H9 (cell line): ENCODE measurements around the gene PQBP1. TPM values are rescaled to one million over a fixed set of nuclear protein-coding genes. Genes with fewer than 3 reads are reported as not detected.
"Not testable (repeated sequence)": the region's sequence is repeated elsewhere in the genome, so short reads cannot be mapped to it uniquely, and the experiment has no call there.

Experiments used
- DNase-seq: peaks from one replicate; pipeline ENCODE4 v3.0.0-alpha.2; 2017
- H2AFZ ChIP-seq: one replicate; pipeline ENCODE4 v1.6.1; 2013; ENCODE audit warnings: mild to moderate bottlenecking, low read length, control low read depth, moderate library complexity
- H2AK5ac ChIP-seq: 2 replicates; pipeline ENCODE4 v1.6.1; 2013; ENCODE audit warnings: low read length, control low read depth, mixed read lengths; ENCODE audit not compliant: insufficient read length
- H2BK120ac ChIP-seq: one replicate; pipeline ENCODE4 v1.6.1; 2013; ENCODE audit warnings: low read depth, mild to moderate bottlenecking, low read length, control low read depth, inconsistent platforms; ENCODE audit not compliant: poor library complexity, severe bottlenecking
- H2BK12ac ChIP-seq: 2 replicates; pipeline ENCODE4 v1.6.1; 2013; ENCODE audit warnings: low read length, control low read depth, mixed read lengths, low read depth; ENCODE audit not compliant: insufficient read length
- H2BK15ac ChIP-seq: 2 replicates; pipeline ENCODE4 v1.6.1; 2013; ENCODE audit warnings: low read depth, low read length, control low read depth
- H2BK20ac ChIP-seq: one replicate; pipeline ENCODE4 v1.6.1; 2013; ENCODE audit warnings: low read depth, mild to moderate bottlenecking, low read length, control low read depth, inconsistent platforms; ENCODE audit not compliant: poor library complexity, severe bottlenecking
- H2BK5ac ChIP-seq: 2 replicates; pipeline ENCODE4 v1.6.1; 2013; ENCODE audit warnings: low read length, control low read depth, mixed read lengths; ENCODE audit not compliant: insufficient read length
- H3K14ac ChIP-seq: 2 replicates; pipeline ENCODE4 v1.6.1; 2013; ENCODE audit warnings: low read length, control low read depth; ENCODE audit not compliant: insufficient read depth
- H3K18ac ChIP-seq: 2 replicates; pipeline ENCODE4 v1.6.1; 2013; ENCODE audit warnings: low read depth, mild to moderate bottlenecking, mixed read lengths, low read length, control low read depth; ENCODE audit not compliant: insufficient read length
- H3K23ac ChIP-seq: 2 replicates; pipeline ENCODE4 v1.6.1; 2013; ENCODE audit warnings: low read length, control low read depth, mixed read lengths, low read depth; ENCODE audit not compliant: insufficient read length
- H3K23me2 ChIP-seq: 2 replicates; pipeline ENCODE4 v1.6.1; 2013; ENCODE audit warnings: low read depth, mild to moderate bottlenecking, mixed read lengths, low read length, control low read depth; ENCODE audit not compliant: insufficient read length, poor library complexity, severe bottlenecking
- H3K27ac ChIP-seq: 2 replicates; pipeline ENCODE4 v1.5.1; 2013; ENCODE audit warnings: low read length, control low read depth, mixed read lengths, low read depth; ENCODE audit not compliant: insufficient read length
- H3K27me3 ChIP-seq: 2 replicates; pipeline ENCODE4 v1.6.1; 2013; ENCODE audit warnings: low read length, control low read depth, inconsistent platforms; ENCODE audit not compliant: insufficient read depth
- H3K4ac ChIP-seq: 2 replicates; pipeline ENCODE4 v1.6.1; 2013; ENCODE audit warnings: low read depth, mild to moderate bottlenecking, control low read depth, inconsistent platforms, low read length, moderate library complexity
- H3K4me1 ChIP-seq: 2 replicates; pipeline ENCODE4 v1.6.1; 2013; ENCODE audit warnings: low read length, control low read depth, inconsistent platforms; ENCODE audit not compliant: insufficient read depth
- H3K4me2 ChIP-seq: 2 replicates; pipeline ENCODE4 v1.6.1; 2013; ENCODE audit warnings: low read length, control low read depth, mixed read lengths; ENCODE audit not compliant: insufficient read length, insufficient read depth
- H3K56ac ChIP-seq: 2 replicates; pipeline ENCODE4 v1.6.1; 2013; ENCODE audit warnings: low read depth, mild to moderate bottlenecking, mixed read lengths, low read length, control low read depth; ENCODE audit not compliant: insufficient read length
- H3K79me1 ChIP-seq: 2 replicates; pipeline ENCODE4 v1.6.1; 2013; ENCODE audit warnings: low read depth, mild to moderate bottlenecking, moderate library complexity, low read length, control low read depth, inconsistent platforms; ENCODE audit not compliant: insufficient read depth, poor library complexity, severe bottlenecking
- H3K79me2 ChIP-seq: 2 replicates; pipeline ENCODE4 v1.6.1; 2013; ENCODE audit warnings: low read length, control low read depth, inconsistent platforms; ENCODE audit not compliant: insufficient read depth
- H3K9ac ChIP-seq: 2 replicates; pipeline ENCODE4 v1.6.1; 2013; ENCODE audit warnings: low read length, control low read depth, mixed read lengths; ENCODE audit not compliant: insufficient read length; ENCODE audit errors: extremely low read depth
- H3K9me3 ChIP-seq: one replicate; pipeline ENCODE4 v1.6.1; 2013; ENCODE audit warnings: low read depth, low read length, inconsistent platforms; ENCODE audit not compliant: control insufficient read depth
- H3T11ph ChIP-seq: one replicate; pipeline ENCODE4 v1.6.1; 2013; ENCODE audit warnings: mild to moderate bottlenecking, low read length, control low read depth, inconsistent platforms
- H4K20me1 ChIP-seq: one replicate; pipeline ENCODE4 v1.6.1; 2013; ENCODE audit not compliant: control insufficient read depth, insufficient read length, insufficient read depth
- H4K5ac ChIP-seq: 2 replicates; pipeline ENCODE4 v1.6.1; 2013; ENCODE audit warnings: low read depth, mild to moderate bottlenecking, mixed read lengths, low read length, control low read depth; ENCODE audit not compliant: insufficient read length
- H4K8ac ChIP-seq: replicated peaks from 2 replicates; pipeline ENCODE4 v1.6.1; 2013; ENCODE audit warnings: low read length, control low read depth, mixed read lengths, low read depth; ENCODE audit not compliant: insufficient read length
- H4K91ac ChIP-seq: 2 replicates; pipeline ENCODE4 v1.6.1; 2013; ENCODE audit warnings: low read depth, mild to moderate bottlenecking, moderate library complexity, mixed read lengths, low read length, control low read depth; ENCODE audit not compliant: insufficient read length
- H3K27ac Mint-ChIP-seq, 3 experiments: 2 replicates in 2 of 3; 3 replicates in 1 of 3; pipeline ENCODE4 v1.8.0; 2020 to 2021; ENCODE audit warnings: mixed read lengths in 3 of 3, mild to moderate bottlenecking in 1 of 3, moderate library complexity in 1 of 3
- H3K27me3 Mint-ChIP-seq: 2 replicates; pipeline ENCODE4 v1.8.0; 2021; ENCODE audit warnings: low read depth, mild to moderate bottlenecking, moderate library complexity, mixed read lengths
- H3K36me3 Mint-ChIP-seq, 3 experiments: 2 replicates in 2 of 3; 3 replicates in 1 of 3; pipeline ENCODE4 v1.8.0; 2020 to 2021; ENCODE audit warnings: low read depth in 3 of 3, mixed read lengths in 3 of 3; ENCODE audit not compliant: insufficient read depth in 1 of 3
- H3K4me1 Mint-ChIP-seq, 2 experiments: 2 replicates each; pipeline ENCODE4 v1.8.0; 2020; ENCODE audit warnings: mixed read lengths in 2 of 2
- H3K4me3 Mint-ChIP-seq, 2 experiments: 2 replicates in 1 of 2; 3 replicates in 1 of 2; pipeline ENCODE4 v1.8.0; 2020 to 2021; ENCODE audit warnings: mild to moderate bottlenecking in 2 of 2, mixed read lengths in 2 of 2, moderate library complexity in 1 of 2
- H3K9me3 Mint-ChIP-seq, 2 experiments: 2 replicates in 1 of 2; 3 replicates in 1 of 2; pipeline ENCODE4 v1.8.0; 2020; ENCODE audit warnings: mild to moderate bottlenecking in 2 of 2, mixed read lengths in 2 of 2, moderate library complexity in 1 of 2
- WGBS: extraction: QIAGEN DNeasy Blood & Tissue Kit; methylation state at CpG from one replicate; pipeline ENCODE4 v1.1.7; 2013; ENCODE audit warnings: missing lambda C conversion rate, low lambda C conversion rate, mixed read lengths; ENCODE audit not compliant: insufficient read length; ENCODE audit errors: extremely low coverage; 5-methylcytosine and 5-hydroxymethylcytosine counted together
- total RNA-seq: library from RNA; stranded (reverse); gene quantifications from 2 replicates; pipeline ENCODE4 v1.2.1, GENCODE V29; 2021

PQBP1 gene
- total RNA-seq, 1 experiment from 2014 or later, result 87.9 TPM

GRCh38 chrX:48854121-48854804 lies 43.5 kb upstream of the PQBP1 start:
- not testable (repeated sequence) for H3K9ac ChIP-seq, H3K4ac ChIP-seq, H2BK120ac ChIP-seq, H3K27me3 Mint-ChIP-seq, H3K4me1 ChIP-seq, H2BK12ac ChIP-seq, H2AFZ ChIP-seq, H3K14ac ChIP-seq, H3K18ac ChIP-seq, H4K91ac ChIP-seq, H3K56ac ChIP-seq, H3K4me1 Mint-ChIP-seq, H2AK5ac ChIP-seq, H3K23ac ChIP-seq, H3K27me3 ChIP-seq, H2BK5ac ChIP-seq, H3K9me3 ChIP-seq, H2BK20ac ChIP-seq, H3K79me2 ChIP-seq, H4K20me1 ChIP-seq, DNase-seq, H3T11ph ChIP-seq, H3K4me2 ChIP-seq, H4K8ac ChIP-seq, H3K27ac ChIP-seq, H3K23me2 ChIP-seq, H4K5ac ChIP-seq, H2BK15ac ChIP-seq, H3K79me1 ChIP-seq
- H3K4me3 Mint-ChIP-seq, result peak overlapping the region in 1 of 2 experiments; percentile 5; a peak in 1 of 5 replicates
- WGBS, result no CpG with 5 or more reads among the region's 12 CpGs
- peak overlapping the region in 1 of 3 experiments; percentile 79; a peak in 1 of 7 replicates for H3K27ac Mint-ChIP-seq
- H3K9me3 Mint-ChIP-seq, result peaks cover 69 to 74% of the 10 kb centered on the region in 2 experiments
- peaks cover 16 to 18% (median 16%) of the 10 kb centered on the region in 3 experiments for H3K36me3 Mint-ChIP-seq
